Naive thymus-derived CD8-positive, alpha-beta T cell (primary cell): ENCODE results near the gene L1CAM. TPM values are rescaled to one million over a fixed set of nuclear protein-coding genes. Genes with fewer than 3 reads are reported as not detected.
"Not testable (repeated sequence)": the region's sequence is repeated elsewhere in the genome, so short reads cannot be mapped to it uniquely, and the experiment has no call there.

Experiments used
- ATAC-seq, 2 donors: fragments of 150-1000 bp; cut with Tn5 transposase in 1 of 2; sonication (Bioruptor Pico), chemical (Tn5 transposase) in 1 of 2; 1 replicate in 1 of 2; 2 replicates in 1 of 2; pipeline ENCODE4 v1.10.0; 2021; ENCODE audit warnings: mild to moderate bottlenecking in 2 of 2, moderate library complexity in 2 of 2
- POLR2A ChIA-PET: fragments of 350-600 bp; sonication (Branson Sonifier 250); formaldehyde crosslinking; loops from one replicate; lab custom pipeline; 2021; ENCODE audit warnings: antibody characterized with exemption; lab: Charles Lee
- DNase-seq, 10 donors: peaks; one replicate each; pipeline versions ENCODE4 v3.0.0 to v3.0.0-alpha.2; 2020 to 2022
- H3K27ac Mint-ChIP-seq, 10 donors: one replicate each; pipeline ENCODE4 v1.8.0; 2020 to 2022; ENCODE audit warnings: mild to moderate bottlenecking in 10 of 10, mixed read lengths in 10 of 10, moderate library complexity in 4 of 10, inconsistent platforms in 1 of 10
- H3K27me3 Mint-ChIP-seq, 5 donors: one replicate each; pipeline ENCODE4 v1.8.0; 2021 to 2022; ENCODE audit warnings: mixed read lengths in 5 of 5
- H3K36me3 Mint-ChIP-seq, 3 donors: one replicate each; pipeline ENCODE4 v1.8.0; 2020 to 2022; ENCODE audit warnings: mixed read lengths in 3 of 3, mild to moderate bottlenecking in 2 of 3, inconsistent platforms in 1 of 3
- H3K4me1 Mint-ChIP-seq, 4 donors: one replicate each; pipeline ENCODE4 v1.8.0; 2021 to 2022; ENCODE audit warnings: mixed read lengths in 4 of 4
- H3K4me3 Mint-ChIP-seq, 10 donors: one replicate each; pipeline ENCODE4 v1.8.0; 2020 to 2022; ENCODE audit warnings: mild to moderate bottlenecking in 10 of 10, mixed read lengths in 10 of 10, moderate library complexity in 6 of 10, inconsistent platforms in 1 of 10
- H3K9me3 Mint-ChIP-seq, 9 donors: one replicate each; pipeline ENCODE4 v1.8.0; 2020 to 2022; ENCODE audit warnings: mixed read lengths in 9 of 9, mild to moderate bottlenecking in 3 of 9, inconsistent platforms in 1 of 9, moderate library complexity in 1 of 9
- polyA plus RNA-seq, 3 donors: library from polyadenylated mRNA; unstranded; fragments of 300-500 nt; fragmentation: Illumina TruSeq; gene quantifications; one replicate each; pipeline ENCODE4 v1.2.3, GENCODE V29; 2021
- total RNA-seq, 8 experiments: library from RNA in 2 of 8; stranded (reverse) in 2 of 8; gene quantifications; one replicate each; pipeline ENCODE4 v1.2.3 and lab custom pipeline; 2021 to 2026

L1CAM gene
- total and polyA plus RNA-seq, 5 experiments from 2014 or later, result 0.16 to 0.23 TPM; not detected in 3

DNA sequence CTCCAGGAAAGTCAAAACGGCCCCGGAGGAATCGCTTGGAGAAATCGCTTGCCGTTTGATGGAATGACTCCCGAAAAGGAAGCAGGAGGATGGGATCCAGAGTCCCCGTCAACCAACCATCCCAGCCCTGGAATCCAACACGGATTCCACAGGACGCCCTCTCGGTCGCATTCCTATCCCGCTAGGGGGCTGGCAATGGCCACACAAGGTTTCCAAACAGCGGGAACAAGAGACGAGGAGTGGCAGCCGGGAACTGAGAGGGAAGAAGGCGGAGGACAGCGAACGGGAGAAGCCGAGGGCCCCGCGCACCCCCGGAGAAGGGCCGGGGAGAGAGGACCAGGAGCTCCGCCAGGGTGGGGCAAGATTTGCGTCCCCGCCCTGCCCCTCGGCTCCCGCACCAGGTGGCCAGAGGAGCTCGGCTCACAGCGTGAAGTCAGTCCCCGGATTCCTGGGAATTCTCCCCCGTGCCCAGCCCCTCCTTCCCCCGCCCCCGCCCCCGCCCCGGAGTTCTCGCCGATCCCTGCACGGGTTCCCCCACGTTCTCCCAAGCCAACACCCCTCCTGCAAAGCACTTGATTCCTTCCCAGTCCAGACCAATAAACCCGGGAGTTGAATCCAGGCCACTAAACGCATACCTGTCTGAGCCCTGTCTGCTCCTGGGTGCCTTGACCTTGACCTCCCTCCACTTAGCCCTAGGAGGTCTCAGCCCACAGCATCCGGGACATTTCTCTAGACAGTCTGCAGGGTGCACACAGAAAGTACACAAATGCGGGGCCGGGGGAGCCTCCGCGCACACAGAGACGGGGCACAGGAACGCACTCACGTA, 57.0 kb downstream of the L1CAM start:
- no peaks in the 10 kb centered on the region for H3K9me3 Mint-ChIP-seq
- peaks cover 4 to 27% (median 15%) of the 10 kb centered on the region in 4 donors for H3K4me1 Mint-ChIP-seq
- H3K36me3 Mint-ChIP-seq, result no peaks in the 10 kb centered on the region
- POLR2A ChIA-PET, result no interaction called here
- peak overlapping the region; percentile 56 to 81 (median 68) for H3K4me3 Mint-ChIP-seq
- H3K27me3 Mint-ChIP-seq, result peaks cover 0 to 11% (median 0%) of the 10 kb centered on the region in 5 donors
- DNase-seq, result peak in 1 of 10 donors; percentile 20
- H3K27ac Mint-ChIP-seq, result peak overlapping the region in 3 of 10 donors; percentile 21 to 72 (median 66)
- ATAC-seq, result peak; percentile 36 to 50

DNA sequence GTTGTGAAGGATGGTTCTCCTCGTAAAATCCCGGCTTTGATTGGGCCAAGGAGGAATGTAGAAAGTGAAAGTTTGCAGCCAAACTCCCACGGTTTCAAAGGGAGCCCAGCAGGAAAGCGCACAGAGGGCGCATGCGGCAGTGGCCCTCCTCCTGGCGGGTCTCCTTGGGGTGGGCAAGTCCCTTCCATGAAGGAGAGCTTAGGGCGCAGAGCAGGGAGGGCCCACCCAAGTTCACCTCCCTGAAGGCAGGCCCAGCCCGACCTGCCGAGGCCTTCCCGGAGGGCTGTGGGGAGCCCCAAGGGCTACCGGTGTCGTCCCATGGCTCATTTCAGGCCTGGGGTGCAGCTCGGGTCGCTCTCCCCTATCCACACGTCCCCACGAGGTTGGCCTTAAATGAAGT, 57.7 kb downstream of the L1CAM start:
- POLR2A ChIA-PET, result no interaction called here
- DNase-seq, result no peak
- Mint-ChIP-seq H3K4me3 (peak overlapping the region in 2 of 10 donors; percentile 4 to 18), H3K27me3 (peaks cover 0 to 11% (median 0%) of the 10 kb centered on the region in 5 donors), H3K36me3 (no peaks in the 10 kb centered on the region), H3K4me1 (peaks cover 4 to 27% (median 18%) of the 10 kb centered on the region in 4 donors), H3K9me3 (no peaks in the 10 kb centered on the region), H3K27ac (peak overlapping the region in 2 of 10 donors; percentile 40 to 53)
- ATAC-seq, result no peak

DNA sequence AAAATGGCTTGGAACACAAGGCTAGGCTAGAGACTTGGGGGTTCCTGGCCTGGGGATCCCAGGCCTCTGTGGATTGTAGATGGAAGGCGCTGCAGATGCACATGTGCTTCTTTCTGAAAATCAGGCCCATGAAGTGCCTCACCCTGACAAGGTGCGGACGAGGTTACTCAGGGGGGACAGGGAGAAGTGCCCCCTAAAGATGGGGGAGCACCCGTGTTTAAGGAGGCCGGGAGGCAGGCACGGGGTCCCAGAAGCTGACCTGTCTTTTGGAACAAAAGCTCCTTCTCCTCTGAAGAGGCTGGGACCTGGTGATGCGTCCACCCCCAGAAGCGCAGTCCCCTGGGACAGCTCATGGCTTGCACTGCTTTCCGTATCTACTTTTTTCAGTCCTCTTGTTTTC, 58.1 kb downstream of the L1CAM start:
- H3K9me3 Mint-ChIP-seq, result no peaks in the 10 kb centered on the region

DNA sequence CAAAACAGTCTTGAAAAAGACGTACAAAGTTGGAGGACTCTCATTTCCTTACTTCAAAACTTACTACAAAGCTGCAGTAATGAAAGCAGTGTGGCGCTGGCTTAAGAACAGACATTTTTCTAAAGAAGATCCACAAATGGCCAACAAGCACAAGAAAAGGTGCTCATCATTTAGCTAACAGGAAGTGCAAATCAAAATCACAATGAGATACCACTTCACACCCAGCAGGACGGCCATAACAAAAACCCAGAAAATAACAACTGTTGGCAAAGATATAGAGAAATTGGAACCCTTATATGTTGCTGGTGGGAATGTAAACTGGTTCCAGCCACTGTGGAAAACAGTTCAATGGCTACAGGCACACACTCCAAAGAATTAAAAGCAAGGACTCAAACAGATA, 59.0 kb downstream of the L1CAM start:
- H3K4me3 Mint-ChIP-seq, result peak overlapping the region in 1 of 10 donors; percentile 12
- peak overlapping the region in 3 of 10 donors; percentile 1 to 11 (median 5) for H3K27ac Mint-ChIP-seq
- no peaks in the 10 kb centered on the region for H3K36me3 Mint-ChIP-seq
- peaks cover 11 to 35% (median 26%) of the 10 kb centered on the region in 4 donors for H3K4me1 Mint-ChIP-seq
- POLR2A ChIA-PET, result no interaction called here
- H3K27me3 Mint-ChIP-seq, result peaks cover 0 to 8% (median 0%) of the 10 kb centered on the region in 5 donors
- ATAC-seq (no peak), DNase-seq (no peak)
- no peaks in the 10 kb centered on the region for H3K9me3 Mint-ChIP-seq

More for the DNA sequence above, 58.1 kb downstream of the L1CAM start:
- ATAC-seq (no peak), DNase-seq (no peak)
- POLR2A ChIA-PET, result no interaction called here
- peak overlapping the region in 3 of 10 donors; percentile 8 to 70 (median 53) for H3K27ac Mint-ChIP-seq
- H3K4me1 Mint-ChIP-seq, result peaks cover 4 to 27% (median 18%) of the 10 kb centered on the region in 4 donors
- H3K27me3 Mint-ChIP-seq, result peaks cover 0 to 11% (median 0%) of the 10 kb centered on the region in 5 donors
- H3K36me3 Mint-ChIP-seq, result no peaks in the 10 kb centered on the region
- H3K4me3 Mint-ChIP-seq, result peak overlapping the region in 6 of 10 donors; percentile 7 to 57 (median 36)

DNA sequence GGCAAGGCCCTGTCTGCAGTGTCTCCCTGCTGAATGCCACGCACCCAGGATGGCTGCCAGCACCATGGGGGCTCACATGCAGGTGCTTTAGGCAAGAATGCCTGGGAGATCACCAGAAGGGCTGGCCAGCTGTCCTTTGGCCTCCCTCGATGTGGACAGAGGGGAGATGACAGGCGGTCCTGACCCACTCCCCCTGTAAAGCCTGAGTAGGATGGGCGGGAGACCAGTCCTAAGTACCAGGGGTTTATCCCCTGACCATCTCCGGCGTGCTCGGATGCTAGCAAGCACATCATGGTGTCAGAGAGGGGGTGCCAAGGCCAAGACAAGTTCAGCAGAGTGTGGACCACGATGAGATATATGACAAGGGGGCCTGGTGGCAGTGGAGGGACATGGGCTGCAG, 60.9 kb downstream of the L1CAM start:
- no peaks in the 10 kb centered on the region for H3K36me3 Mint-ChIP-seq
- DNase-seq, result no peak
- H3K9me3 Mint-ChIP-seq, result no peaks in the 10 kb centered on the region
- POLR2A ChIA-PET, result interaction anchor here (0.9 kb wide), 1 partner anchor 33 kb away, joined by 3 read pairs; no protein-coding TSS in a partner anchor
- peaks cover 12 to 49% (median 36%) of the 10 kb centered on the region in 4 donors for H3K4me1 Mint-ChIP-seq
- peaks cover 0 to 8% (median 0%) of the 10 kb centered on the region in 5 donors for H3K27me3 Mint-ChIP-seq
- peak overlapping the region in 1 of 10 donors; percentile 43 for H3K27ac Mint-ChIP-seq
- no peak for ATAC-seq
- H3K4me3 Mint-ChIP-seq, result no peak overlapping the region

DNA sequence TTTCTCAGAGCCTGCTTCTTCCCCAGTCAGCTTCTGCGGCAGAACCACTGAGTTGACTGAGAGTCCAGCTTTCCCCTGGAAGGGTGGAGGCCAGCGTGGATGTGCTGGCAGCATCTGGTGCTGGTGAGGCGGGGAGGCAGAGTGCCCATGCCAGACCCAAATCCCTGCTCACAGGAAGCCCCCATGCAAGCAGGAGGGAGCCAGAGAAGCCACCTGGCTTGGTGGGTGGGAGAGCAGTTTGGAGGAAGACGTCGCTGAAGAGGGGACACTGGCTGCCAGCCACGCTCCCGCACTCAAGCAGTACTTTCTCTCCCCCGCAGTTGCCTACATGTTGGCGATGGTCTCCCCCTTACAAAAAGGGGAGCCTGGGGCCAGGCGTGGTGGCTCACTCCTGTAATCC, 61.6 kb downstream of the L1CAM start:
- peaks cover 0 to 8% (median 0%) of the 10 kb centered on the region in 5 donors for H3K27me3 Mint-ChIP-seq
- no peaks in the 10 kb centered on the region for H3K36me3 Mint-ChIP-seq
- H3K27ac Mint-ChIP-seq, result no peak overlapping the region
- DNase-seq (no peak), ATAC-seq (no peak)
- H3K4me3 Mint-ChIP-seq, result no peak overlapping the region
- H3K4me1 Mint-ChIP-seq, result peaks cover 12 to 52% (median 40%) of the 10 kb centered on the region in 4 donors
- POLR2A ChIA-PET, result no interaction called here
- H3K9me3 Mint-ChIP-seq, result no peaks in the 10 kb centered on the region

DNA sequence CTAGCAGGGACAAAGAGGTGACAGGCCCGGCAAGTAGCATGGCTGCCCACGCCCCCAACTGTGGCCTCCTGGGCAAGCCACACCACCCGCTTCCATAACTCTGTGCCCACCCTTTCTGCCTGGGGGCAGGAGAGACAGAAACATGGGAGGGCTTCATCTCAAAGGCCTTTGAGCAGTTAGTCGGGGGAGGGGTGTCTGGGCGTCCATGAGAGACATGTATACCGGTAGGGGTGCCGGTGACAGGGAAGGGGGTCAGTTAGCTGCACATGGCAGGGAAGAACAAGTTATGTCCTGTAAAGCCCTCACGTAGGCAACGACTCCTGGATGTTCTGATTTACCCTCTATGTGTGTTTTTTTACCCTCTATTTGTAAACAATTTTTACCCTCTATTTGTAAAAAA, 64.9 kb downstream of the L1CAM start:
- Mint-ChIP-seq H3K36me3 (no peaks in the 10 kb centered on the region), H3K4me1 (peaks cover 14 to 51% (median 41%) of the 10 kb centered on the region in 4 donors), H3K27me3 (no peaks in the 10 kb centered on the region), H3K4me3 (peak overlapping the region in 6 of 10 donors; percentile 15 to 52 (median 35)), H3K9me3 (no peaks in the 10 kb centered on the region), H3K27ac (peak overlapping the region in 2 of 10 donors; percentile 32 to 80)
- ATAC-seq (no peak), DNase-seq (no peak)
- POLR2A ChIA-PET, result no interaction called here

GRCh38 chrX:153820601-153821000, 65.4 kb downstream of the L1CAM start:
- Mint-ChIP-seq H3K36me3 (no peaks in the 10 kb centered on the region), H3K27ac (peak overlapping the region in 1 of 10 donors; percentile 66), H3K4me3 (peak overlapping the region in 7 of 10 donors; percentile 12 to 52 (median 32))

DNA sequence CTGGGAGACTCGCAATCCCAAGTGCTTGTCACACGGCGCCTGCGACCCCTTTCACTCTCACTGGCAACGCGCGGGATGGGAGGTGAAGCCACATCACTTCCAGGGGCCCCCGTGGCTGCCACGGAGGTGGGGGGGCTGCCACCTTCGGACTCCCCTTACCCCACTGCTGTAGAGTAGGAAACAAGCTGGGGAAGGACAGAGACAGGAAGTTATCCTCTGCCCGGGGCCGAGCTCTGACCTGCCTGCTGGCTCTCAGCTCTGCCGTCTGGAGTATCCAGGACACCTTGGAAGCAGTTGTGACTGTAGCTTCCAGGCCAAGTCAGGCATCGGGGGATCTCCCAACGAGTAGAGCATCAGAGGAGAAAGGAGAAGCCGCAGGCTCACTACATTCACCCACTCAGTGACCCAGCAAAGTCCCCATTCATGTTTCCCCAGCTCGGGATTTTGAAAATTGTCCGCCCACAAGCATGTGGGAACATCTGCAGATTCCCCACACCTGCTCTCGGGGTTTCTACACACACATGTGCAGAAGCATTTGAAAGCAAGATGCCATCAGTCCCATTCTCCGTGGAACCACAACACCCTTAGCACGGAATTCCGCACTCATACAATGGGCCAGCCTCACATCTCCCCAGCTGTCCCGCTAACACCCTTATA, 66.5 kb downstream of the L1CAM start:
- POLR2A ChIA-PET, result interaction anchor here (0.7 kb wide), 1 partner anchor 668 kb away, joined by 4 read pairs; no protein-coding TSS in a partner anchor
- no peaks in the 10 kb centered on the region for H3K27me3 Mint-ChIP-seq
- ATAC-seq, result peak in 1 of 2 donors; percentile 5
- no peaks in the 10 kb centered on the region for H3K36me3 Mint-ChIP-seq
- H3K9me3 Mint-ChIP-seq, result no peaks in the 10 kb centered on the region
- peaks cover 19 to 56% (median 44%) of the 10 kb centered on the region in 4 donors for H3K4me1 Mint-ChIP-seq
- H3K27ac Mint-ChIP-seq, result peak overlapping the region in 4 of 10 donors; percentile 13 to 67 (median 42)
- DNase-seq, result no peak
- H3K4me3 Mint-ChIP-seq, result peak overlapping the region; percentile 30 to 62 (median 46)

More at GRCh38 chrX:153820601-153821000, 65.4 kb downstream of the L1CAM start:
- DNase-seq (no peak), ATAC-seq (no peak)
- H3K27me3 Mint-ChIP-seq, result no peaks in the 10 kb centered on the region
- POLR2A ChIA-PET, result no interaction called here
- no peaks in the 10 kb centered on the region for H3K9me3 Mint-ChIP-seq
- peaks cover 13 to 51% (median 40%) of the 10 kb centered on the region in 4 donors for H3K4me1 Mint-ChIP-seq

DNA sequence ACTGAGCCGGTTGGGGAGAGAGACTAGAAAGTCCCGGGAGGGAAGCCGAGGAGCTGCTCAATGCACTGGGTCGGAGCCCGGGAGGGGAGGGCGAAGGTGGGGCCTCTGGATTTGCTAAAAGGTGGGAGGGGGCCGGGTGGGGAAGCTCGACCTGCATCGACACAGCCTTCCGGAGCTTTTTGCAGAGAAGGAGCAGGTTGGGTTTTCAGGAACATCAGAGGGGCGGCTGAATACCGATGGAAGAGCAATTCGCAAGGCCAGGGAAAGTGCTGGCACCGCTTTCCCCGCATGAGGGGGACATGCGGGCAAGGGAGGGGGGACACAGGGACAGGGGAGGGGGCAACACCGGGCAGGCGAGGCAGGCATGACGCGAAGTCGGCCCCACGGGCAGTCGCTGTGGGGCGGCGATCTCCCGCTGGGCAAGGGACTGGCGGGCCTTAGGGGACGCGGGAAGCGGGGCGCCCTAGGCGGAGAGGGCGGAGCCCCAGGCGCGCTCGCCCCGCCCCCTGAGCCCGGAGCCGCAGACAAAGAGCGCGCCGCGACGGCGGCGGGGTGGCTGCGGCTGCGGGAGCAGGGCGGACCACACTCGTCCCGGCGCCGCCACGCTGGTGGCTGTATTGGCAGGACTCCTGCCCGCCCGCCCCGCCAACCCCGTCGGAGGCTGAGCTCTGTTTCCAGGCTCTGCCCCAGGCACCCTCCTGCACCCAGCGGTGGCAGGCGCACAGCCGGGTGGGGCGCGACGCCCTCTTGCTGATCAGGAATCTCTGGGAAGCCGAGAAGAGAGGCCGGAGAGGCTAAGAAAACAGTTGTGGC, 67.2 kb downstream of the L1CAM start:
- POLR2A ChIA-PET, result interaction anchor here (0.8 to 1.4 kb wide), 3 partner anchors 13 to 87 kb away, joined by 3 to 4 read pairs (median 3); no protein-coding TSS in a partner anchor
- Mint-ChIP-seq H3K36me3 (no peaks in the 10 kb centered on the region), H3K4me1 (peaks cover 19 to 53% (median 44%) of the 10 kb centered on the region in 4 donors), H3K27me3 (no peaks in the 10 kb centered on the region), H3K4me3 (peak overlapping the region in 9 of 10 donors; percentile 40 to 77 (median 57)), H3K9me3 (no peaks in the 10 kb centered on the region), H3K27ac (peak overlapping the region in 3 of 10 donors; percentile 10 to 52 (median 22))
- DNase-seq (peak; percentile 16 to 69 (median 53)), ATAC-seq (peak; percentile 68 to 86)

DNA sequence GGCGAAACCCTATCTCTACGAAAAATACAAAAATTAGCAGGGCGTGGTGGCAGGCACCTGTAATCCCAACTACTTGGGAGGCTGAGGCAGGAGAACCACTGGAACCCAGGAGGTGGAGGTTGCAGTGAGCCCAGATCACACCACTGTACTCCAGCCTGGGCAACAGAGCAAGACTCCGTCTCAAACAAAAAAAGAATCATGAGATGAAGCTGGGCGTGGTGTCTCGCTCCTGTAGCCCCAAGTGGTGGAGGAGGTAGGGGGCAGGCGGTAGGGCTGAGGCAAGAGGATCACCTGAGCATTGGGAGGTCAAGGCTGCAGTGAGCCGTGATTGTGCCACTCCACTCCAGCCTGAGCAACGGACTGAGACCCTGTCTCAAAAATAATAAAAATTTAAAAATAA, 67.9 kb downstream of the L1CAM start:
- H3K4me3 Mint-ChIP-seq, result peak overlapping the region in 4 of 10 donors; percentile 22 to 60 (median 42)

More for the DNA sequence above, 67.9 kb downstream of the L1CAM start:
- H3K27me3 Mint-ChIP-seq, DNase-seq, ATAC-seq, H3K27ac Mint-ChIP-seq, H3K9me3 Mint-ChIP-seq, H3K36me3 Mint-ChIP-seq: not testable (repeated sequence)
- POLR2A ChIA-PET, result interaction anchor here (0.8 to 1.4 kb wide), 3 partner anchors 12 to 87 kb away, joined by 3 to 4 read pairs (median 3); no protein-coding TSS in a partner anchor
- H3K4me1 Mint-ChIP-seq, result peaks cover 19 to 50% (median 44%) of the 10 kb centered on the region in 4 donors
